HG02588 (cell line): ENCODE results near the gene MYO16.

Experiments used
- ATAC-seq: cut with Tn5 transposase; IDR thresholded peaks from one replicate; pipeline ENCODE4 v1.9.1; 2021; ENCODE audit warnings: mild to moderate bottlenecking, moderate library complexity; ENCODE audit not compliant: unreplicated experiment

The MYO16 gene

DNA sequence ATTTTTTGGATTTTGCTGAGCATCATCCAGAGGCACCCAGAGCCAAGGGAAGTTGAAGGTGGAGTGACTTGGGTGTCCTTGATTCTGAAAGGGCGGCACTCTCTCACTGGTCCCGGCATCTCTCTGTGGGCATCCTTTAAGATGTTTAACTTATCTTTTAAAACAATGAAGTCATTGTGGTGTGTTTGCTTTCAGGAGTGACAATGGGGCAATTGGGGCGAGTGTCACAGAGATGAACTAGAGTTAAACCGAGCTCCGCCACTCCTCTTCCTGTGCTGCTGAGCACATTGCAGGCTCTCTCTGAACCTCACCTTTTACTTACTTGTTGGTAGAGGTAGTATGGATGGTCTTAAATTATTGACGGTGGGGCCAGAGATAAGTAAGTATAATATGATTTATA is 295.7 kb downstream of the MYO16 start:
- ATAC-seq = no peak

DNA sequence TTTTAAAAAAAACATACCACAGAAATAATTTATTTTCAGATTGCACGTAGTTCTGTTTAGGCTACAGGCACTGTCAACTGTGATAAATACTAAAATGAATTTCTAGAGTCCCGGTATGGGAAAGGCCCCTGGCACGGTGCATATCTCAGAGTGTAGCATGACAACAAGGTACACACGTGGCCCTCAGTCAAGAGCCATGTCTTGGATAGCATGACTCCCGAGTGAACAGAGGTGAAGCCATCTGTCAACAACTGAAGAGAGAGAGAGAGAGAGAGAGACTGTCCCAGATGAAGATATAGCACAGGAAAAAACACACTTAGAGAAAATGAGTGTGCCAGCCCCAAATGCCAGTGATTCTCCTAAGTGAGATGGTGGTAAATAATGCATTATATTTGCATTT is 297.5 kb downstream of the MYO16 start:
- ATAC-seq = no peak

DNA sequence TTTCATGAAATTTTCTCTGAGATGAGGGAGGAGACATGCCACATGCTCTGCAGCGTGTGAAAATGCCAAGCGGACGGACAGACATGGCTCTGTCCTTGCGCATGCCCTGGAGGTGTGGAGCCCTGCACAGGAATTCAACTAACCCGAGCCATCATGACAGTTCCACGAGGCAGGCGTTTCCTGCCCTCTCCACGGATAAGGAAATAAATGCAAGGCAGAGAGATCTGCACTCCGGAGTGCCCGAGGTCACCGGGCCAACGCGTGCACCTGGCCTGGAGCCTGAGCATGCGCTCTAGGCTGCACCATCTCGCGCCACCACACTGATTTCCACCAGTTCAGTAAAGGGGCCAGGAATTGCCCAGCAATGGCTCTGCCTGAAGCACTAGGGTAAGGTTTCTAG is 298.2 kb downstream of the MYO16 start:
- ATAC-seq = no peak

DNA sequence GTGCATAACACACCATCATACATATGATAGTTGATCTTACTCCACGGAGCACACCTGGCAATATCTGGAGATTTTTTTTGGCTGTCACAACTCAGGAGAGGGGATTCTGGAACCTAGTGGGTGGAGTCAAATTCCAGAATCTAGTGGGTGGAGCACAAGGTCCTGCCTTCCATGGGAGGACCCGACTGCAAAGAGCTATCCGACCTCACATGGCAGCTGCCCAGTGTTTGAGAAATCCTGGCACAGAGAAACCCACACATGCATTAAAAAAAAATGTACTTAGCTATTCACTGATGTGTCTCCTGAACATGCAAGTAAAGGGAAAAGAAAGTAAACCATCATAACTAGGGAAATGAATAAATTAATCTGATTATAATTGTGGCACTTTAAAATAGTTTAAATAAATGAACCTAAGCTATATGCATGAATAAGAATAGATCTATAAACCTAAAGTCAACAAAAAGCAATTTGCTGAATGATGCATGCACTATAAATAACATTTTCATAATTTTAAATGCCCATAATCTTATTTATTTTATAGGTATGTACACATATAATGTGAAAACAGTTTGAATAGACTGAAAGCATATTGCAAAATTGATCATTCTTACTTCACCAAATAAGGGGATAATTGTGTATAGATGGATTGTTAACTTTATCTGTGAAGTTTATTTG is 300.3 kb downstream of the MYO16 start:
- no peak for ATAC-seq

DNA sequence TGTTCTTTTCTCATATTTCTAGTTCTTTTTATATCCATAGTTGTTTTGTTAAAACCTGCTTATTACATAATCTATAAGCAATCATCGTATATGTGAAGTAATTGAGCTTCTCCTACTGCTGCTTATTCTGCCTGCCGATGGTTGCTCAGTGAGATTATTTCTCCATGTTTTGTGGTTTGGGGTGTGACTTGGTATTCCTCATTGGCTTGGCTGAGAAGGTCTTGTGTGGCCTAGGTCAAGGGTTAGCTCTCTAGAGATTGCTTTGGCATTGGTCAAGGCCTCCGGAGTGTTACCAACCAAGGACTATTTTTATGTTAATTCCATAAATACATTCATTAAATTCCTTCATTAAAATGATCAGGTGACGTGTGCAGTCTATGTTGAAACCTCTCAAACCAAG is 302.8 kb downstream of the MYO16 start:
- no peak for ATAC-seq

DNA sequence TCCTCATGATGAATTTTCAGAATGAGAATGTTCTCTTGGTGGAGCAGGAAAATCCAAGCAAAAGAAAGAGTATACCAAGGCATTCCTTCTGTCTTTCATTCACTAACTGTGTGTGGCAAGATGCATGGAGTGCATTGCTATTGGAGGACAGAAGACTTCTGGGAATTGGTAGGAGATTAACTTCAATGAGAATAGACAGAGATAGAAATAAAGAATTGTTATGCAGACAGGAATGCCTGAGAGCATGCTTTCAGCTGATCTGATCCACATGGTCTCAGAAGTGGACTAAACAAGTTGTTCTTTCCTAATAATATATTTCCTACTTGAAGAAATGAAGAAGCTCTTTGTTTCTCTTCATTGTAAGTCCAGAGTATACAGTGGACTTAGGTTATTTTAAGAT is 303.6 kb downstream of the MYO16 start:
- no peak for ATAC-seq

DNA sequence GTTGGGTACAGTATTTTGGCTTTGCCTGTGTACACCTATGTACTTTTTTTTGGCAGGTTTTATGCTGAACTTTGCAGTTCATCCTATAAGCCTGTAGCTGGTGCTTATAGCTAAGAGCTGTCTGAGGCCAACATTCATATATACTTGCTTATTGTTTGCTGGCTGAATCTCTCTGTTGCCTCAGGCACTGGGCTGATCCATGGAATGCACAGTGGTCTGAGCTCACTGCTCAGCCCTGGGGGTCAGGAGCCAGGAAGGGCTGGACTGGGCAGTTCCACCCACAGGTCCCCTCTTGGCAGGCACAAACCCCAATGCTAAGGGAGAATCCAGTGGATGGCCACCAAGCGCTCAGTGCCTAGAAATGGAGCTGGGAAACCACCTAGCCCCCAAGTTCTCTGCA is 308.7 kb downstream of the MYO16 start:
- ATAC-seq = no peak

DNA sequence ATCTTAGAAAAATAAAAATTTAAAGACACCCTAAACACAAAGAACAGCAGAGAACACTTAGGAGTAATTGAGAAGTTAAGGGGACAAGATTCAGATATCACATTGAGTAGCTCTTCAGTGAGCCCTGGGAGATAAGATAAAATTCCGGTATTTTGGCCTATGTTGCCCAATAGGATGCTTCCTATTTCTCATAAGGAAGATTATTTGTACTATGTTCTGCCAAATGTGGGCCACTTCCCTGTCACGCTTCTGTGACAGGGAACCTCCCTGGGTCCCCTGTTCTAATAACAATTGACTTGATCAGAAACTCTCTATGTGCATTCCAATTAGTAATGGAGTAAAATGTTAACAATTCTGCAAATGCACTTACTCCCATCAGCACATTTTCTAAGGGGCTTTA is 310.7 kb downstream of the MYO16 start:
- no peak for ATAC-seq

DNA sequence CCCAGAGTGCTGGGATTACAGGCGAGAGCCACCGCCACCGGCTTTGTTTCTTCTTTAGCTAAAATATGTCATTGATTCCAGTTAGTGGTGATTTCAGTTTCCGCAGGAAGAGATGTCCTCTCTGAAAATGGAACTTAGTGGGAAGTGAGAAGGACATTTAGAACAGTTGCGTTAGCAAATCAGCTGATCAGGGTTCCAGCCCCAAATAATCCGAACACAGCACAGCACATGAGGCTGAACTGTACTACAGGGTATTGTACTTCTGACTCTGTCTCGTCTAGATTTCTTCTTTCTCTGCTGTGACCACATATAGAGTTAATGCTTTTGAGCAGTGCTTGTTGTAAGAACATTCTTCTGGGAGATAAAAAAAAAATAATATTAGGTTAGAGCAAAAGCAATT is 314.4 kb downstream of the MYO16 start:
- no peak for ATAC-seq

DNA sequence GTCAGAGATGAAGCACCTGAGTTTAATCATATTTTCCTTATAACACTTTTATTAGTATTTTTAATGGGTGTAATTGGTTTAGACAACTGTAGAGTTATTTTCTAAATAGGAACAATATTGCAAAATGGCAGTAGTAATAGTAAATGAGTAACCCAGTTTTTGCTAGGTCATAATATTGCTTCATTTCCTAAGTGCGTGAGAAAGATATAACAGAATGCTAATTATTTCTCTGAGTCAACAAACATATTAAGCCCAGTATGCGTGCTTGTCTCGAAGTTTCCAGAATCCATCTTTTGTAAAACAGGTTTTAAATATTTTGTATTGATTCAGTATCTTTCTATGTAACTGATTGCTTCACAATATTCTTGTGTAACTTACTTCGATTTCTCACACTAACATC is 315.3 kb downstream of the MYO16 start:
- no peak for ATAC-seq

DNA sequence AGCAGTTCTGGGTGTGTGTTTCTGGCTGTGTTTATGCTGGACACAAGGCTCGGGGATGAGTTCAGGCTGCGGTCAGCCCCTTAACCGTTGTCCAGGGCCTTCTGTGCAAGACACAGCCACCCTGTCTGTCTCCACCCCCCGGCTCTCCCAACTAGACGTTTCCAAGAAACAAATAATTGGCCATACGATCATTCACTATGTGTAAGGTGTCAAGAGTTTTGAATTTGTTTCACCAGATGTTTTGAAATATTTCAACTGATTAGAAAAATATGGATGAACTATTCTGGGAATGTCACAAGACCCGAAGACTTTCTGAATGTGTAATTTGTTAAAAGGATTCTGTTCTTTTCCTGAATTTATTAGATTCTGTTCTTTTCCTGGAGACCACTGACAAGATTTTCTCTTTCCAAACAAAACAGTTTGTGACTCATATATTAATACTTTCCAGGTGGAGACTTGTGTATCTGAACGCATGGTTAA is 318.2 kb downstream of the MYO16 start:
- no peak for ATAC-seq

DNA sequence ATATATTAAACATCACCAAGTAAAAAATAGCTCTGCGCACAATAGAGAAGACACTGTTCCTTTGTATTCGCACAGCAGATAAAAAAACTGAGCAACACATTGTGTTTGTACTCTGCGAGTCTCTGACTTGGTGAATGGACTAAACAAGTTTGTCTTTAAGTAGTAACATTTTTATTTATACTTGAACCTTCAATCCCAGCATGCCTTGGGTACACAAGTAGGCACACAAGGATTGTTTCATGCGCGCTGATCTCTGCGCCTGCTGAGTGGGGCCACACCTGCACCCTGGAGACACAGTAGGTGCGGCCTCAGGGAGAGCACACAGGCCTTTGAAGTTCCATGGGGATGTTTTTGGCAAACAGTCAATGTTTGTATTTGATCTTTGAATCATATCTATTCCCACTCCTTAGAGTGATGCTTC is 318.9 kb downstream of the MYO16 start:
- ATAC-seq = no peak

DNA sequence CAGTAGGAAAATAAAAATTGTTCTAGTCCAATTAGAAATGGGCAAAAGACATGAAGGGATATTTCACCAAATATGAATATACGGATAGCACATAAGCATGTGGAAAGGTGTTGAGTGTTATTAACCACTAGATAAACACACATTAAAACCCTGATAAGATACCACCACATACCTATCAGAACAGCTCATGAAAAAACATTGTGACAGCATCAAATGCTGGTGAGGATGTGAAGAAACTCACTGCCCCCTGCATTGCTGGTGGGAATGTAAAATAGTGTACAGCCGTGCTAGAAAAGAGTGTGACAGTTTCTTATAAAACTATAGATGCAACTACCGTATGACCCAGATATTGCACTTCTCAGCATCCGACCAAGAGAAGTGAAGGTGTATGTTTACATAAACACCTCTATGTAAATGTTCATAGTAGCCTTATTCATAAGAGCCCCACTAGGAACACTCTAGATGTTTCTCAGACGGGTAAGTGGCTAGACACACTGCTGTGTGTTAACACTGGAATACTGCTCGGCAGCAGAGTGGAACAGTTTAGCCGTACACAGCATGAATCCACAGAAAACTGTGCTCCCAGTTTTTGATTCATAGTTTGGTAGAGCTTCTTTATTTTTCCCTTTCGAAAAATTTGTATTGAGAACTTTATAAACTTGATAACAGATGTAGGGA is 321.1 kb downstream of the MYO16 start:
- no peak for ATAC-seq

DNA sequence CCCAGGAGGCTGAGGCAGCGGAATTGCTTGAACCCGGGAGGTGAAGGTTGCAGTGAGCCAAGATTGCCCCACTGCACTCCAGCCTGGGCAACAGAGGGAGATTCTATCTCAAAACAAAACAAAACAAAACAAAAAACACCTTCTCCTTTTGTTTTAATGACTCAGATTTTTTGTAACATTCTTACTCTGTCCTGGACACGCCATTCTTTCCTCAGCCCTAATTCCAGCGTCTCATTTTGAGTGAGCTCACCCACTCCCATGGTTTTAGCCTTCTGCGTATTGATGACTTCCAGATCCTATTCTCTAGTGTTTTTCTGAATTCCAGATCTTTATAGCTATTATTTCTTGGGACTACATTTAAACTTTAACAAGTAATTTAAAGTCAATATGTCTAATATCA is 326.3 kb downstream of the MYO16 start:
- no peak for ATAC-seq

DNA sequence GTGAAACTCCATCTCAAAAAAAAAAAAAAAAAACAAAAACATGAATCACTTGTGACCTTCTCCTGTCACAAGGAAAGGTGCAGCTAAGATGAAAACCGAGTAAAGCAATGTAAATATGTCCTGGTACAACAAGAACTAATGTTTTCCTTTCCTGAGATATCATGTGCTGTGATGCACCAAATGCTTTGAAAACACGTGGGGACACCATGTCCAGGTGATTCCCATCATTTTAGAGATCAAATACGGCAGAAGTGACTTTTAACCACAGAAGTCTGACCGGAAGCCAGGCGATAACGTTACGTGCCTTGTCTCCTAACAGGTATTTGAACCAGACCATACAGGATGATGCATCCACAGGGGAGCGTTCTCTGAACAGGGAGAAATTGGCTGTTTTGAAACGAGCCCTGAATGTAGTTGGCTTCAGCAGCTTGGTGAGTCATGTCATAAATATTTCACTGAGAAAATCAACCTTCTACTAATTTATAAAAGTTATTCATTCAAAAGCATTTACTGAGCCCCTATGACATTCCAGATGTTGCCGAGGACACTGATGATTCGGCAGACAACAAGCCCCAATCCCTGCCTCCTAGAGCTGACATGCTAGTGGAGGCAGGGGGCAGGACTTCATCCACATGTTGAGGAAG is 328.1 kb downstream of the MYO16 start:
- ATAC-seq = no peak

DNA sequence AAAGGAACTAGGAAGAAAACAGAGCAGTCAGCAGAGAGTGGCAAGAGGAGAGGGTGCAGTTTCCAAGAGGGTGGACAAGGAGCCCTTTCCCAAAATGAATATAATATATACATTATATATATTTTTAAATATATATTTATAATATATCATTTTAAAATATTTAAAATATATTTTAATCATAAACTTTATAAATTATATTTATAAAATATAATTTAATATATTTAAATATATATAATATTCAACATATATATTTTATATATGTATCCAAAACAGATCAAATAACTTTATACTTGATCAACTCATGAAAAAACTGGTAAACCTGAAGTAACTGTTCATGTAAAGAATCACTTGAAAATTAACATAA is 328.6 kb downstream of the MYO16 start:
- no peak for ATAC-seq

DNA sequence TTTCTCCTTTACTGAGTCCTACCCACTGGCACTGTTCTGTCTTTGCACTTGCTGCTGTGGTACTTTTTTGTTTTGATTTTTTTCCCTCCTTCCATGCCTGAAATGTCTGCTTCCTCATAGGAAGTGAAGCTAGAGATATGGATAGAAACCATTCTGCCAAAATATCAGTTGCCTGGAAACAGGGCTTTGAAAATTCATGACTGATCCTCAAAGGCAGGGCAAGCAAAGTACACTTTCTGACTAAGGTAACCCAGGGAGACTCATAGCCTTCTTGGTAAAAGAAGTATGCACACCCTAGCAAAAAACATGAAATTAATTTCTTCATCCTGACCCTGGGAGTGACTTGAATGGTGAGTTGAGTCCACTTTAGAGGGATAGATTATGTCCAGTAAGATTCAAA is 329.8 kb downstream of the MYO16 start:
- ATAC-seq = no peak

DNA sequence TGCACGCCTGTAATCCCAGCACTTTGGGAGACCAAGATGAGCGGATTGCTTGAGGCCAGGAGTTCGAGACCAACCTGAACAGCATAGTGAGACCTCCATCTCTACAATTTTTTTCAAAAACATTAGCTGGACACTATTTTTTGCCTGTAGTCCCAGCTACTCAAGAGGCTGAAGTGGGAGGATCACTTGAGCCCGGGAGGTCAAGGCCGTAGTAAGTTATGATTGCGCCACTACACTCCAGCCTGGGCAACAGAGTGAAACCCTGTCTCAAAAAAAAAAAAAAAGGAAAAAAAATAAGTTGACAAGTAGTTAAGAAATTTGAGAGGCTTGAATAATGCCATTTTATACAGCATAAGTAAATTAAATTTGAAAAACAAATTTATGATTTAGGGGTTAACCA is 330.6 kb downstream of the MYO16 start:
- no peak for ATAC-seq

DNA sequence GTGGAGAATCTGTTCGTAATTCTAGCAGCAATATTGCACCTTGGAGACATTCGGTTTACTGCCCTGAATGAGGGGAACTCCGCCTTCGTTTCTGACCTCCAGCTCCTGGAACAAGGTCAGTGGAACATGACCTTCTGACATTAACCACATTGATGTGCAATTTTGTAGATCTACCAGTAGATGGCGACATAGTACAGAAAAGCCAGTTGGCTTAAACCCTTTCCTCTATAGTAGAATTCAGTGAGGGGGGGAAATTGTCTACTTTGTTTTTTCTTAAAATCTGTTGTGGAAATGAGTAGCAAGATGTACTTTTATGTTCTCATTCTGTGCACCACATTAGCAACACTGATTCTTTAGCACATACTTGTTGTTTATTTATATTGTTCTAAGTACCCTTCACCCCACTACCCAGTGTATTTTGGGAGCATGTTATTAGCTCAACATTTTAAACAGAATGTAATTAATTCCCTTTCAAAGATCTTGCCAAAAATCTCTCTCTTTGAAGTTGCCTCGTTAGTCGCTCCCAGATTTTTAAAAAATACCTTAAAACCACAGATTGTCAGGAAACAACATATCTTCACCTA is 332.2 kb downstream of the MYO16 start:
- peak; percentile 93 for ATAC-seq

DNA sequence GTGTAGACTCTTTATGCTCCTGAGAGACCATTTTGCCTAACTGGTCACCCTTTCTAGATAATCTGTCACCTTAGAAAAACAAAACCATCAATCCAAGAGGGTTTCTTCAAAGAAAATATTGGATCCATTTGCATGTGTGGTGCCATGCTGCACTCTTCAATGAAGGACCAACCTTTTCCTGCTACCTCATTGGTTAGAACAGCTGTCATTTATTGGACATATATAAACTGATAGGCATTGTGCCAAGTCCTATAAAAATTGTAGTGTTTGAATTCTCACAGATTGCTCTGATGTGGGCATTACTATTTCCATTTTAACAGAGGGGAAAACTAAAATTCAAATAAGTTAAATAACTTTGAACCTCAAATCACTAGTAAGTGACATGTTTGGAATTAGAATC is 333.2 kb downstream of the MYO16 start:
- ATAC-seq = no peak

DNA sequence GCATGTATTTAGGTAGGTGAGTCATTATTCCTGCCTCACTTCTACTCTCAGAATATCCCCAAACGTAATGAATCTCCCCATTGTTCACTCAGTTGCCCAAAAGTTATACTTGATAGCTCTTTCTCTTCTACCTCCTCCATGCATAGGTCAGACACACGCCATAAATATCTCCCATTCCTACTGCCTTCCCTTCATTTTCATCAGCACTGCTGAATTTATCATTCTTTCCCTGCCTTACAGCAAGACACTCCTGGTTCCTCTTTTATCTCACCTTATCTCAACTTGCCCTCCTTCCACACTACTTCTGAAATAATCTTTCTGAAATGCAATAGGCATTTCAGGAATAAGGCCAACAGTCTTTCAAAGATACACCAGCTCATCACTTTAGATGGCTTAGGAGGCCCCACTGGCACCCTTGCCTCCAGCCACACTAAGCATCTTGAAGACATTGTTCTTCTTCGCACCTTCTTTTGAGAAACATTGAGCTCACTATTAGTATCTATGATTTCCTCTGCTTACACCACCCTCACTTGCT is 333.9 kb downstream of the MYO16 start:
- ATAC-seq = no peak
